ENCODE measurements around the gene DPF3. TPM values are rescaled to one million over a fixed set of nuclear protein-coding genes. Genes with fewer than 3 reads are reported as not detected.

Gene DPF3
- total RNA-seq, 1 experiment from 2014 or later: not detected

GRCh38 chr14:72774141-72774540 is 119.8 kb downstream of the DPF3 start:
- no peak overlapping the region for H3K4me2 ChIP-seq
- H3K4me3 ChIP-seq: no peak overlapping the region
- H3F3A ChIP-seq (ENCODE audit: insufficient read depth, low read depth): no peaks in the 10 kb centered on the region
- peaks cover 37% of the 10 kb centered on the region for H3K27me3 ChIP-seq (ENCODE audit: insufficient read depth, low read depth)
- TF ChIP-seq CTCF (conservative IDR thresholded peaks at IDR 0.05) (no peak), EZH2 (IDR thresholded peaks at IDR 0.05; ENCODE audit: low read depth) (no peak)
- ChIA-PET CTCF (no interaction called here), POLR2A (ENCODE audit: unreplicated experiment) (no interaction called here)
- H4K20me1 ChIP-seq (ENCODE audit: insufficient read depth): no peaks in the 10 kb centered on the region; the same call in 1 of the 2 replicates
- H3K79me2 ChIP-seq (ENCODE audit: low read depth): no peaks in the 10 kb centered on the region
- H3K9me3 ChIP-seq (ENCODE audit: insufficient read depth, low read depth): no peaks in the 10 kb centered on the region
- no peaks in the 10 kb centered on the region for H3K4me1 ChIP-seq (replicated peaks; ENCODE audit: insufficient read depth)
- no peak overlapping the region for H2AFZ ChIP-seq
- no peak for DNase-seq
- H3K36me3 ChIP-seq (ENCODE audit: low read depth): no peaks in the 10 kb centered on the region
- no peaks in the 10 kb centered on the region; the same call in 1 of the 2 replicates for H3K9me2 ChIP-seq (ENCODE audit: insufficient read depth)
- BruUV-seq (replicated peaks): no TSS peak
- intact Hi-C loops (cut with micrococcal nuclease; ENCODE audit: unreplicated experiment): no loop called here
- H3K27ac ChIP-seq: no peak overlapping the region

GRCh38 chr14:72771561-72771960 is 122.3 kb downstream of the DPF3 start:
- intact Hi-C loops (cut with micrococcal nuclease; ENCODE audit: unreplicated experiment): no loop called here
- H2AFZ ChIP-seq: no peak overlapping the region
- CTCF ChIA-PET: no interaction called here
- no peak overlapping the region for H3K4me2 ChIP-seq
- no peak for DNase-seq
- H3K4me1 ChIP-seq (replicated peaks; ENCODE audit: insufficient read depth): no peaks in the 10 kb centered on the region
- POLR2A ChIA-PET (ENCODE audit: unreplicated experiment): no interaction called here
- TF ChIP-seq CTCF (conservative IDR thresholded peaks at IDR 0.05): no peak
- TF ChIP-seq EZH2 (IDR thresholded peaks at IDR 0.05; ENCODE audit: low read depth): no peak
- H3K9me3 ChIP-seq (ENCODE audit: insufficient read depth, low read depth): no peaks in the 10 kb centered on the region; the same call in 1 of the 2 replicates
- H3K27ac ChIP-seq: no peak overlapping the region
- H3K36me3 ChIP-seq (ENCODE audit: low read depth): no peaks in the 10 kb centered on the region
- no peaks in the 10 kb centered on the region; the same call in 1 of the 2 replicates for H4K20me1 ChIP-seq (ENCODE audit: insufficient read depth)
- H3K27me3 ChIP-seq (ENCODE audit: insufficient read depth, low read depth): peaks cover 37% of the 10 kb centered on the region
- H3K79me2 ChIP-seq (ENCODE audit: low read depth): no peaks in the 10 kb centered on the region
- H3F3A ChIP-seq (ENCODE audit: insufficient read depth, low read depth): no peaks in the 10 kb centered on the region
- H3K9me2 ChIP-seq (ENCODE audit: insufficient read depth): no peaks in the 10 kb centered on the region; the same call in 1 of the 2 replicates
- no TSS peak for BruUV-seq (replicated peaks)
- no peak overlapping the region for H3K4me3 ChIP-seq

GRCh38 chr14:72766296-72766695 is 127.6 kb downstream of the DPF3 start:
- Histone ChIP-seq H3K27me3 (ENCODE audit: insufficient read depth, low read depth) (no peaks in the 10 kb centered on the region), H3K4me1 (replicated peaks; ENCODE audit: insufficient read depth) (no peaks in the 10 kb centered on the region), H3K4me2 (no peak overlapping the region), H3K36me3 (ENCODE audit: low read depth) (no peaks in the 10 kb centered on the region), H2AFZ (no peak overlapping the region), H3K4me3 (no peak overlapping the region), H3K9me3 (ENCODE audit: insufficient read depth, low read depth) (no peaks in the 10 kb centered on the region; the same call in 1 of the 2 replicates), H3F3A (ENCODE audit: insufficient read depth, low read depth) (no peaks in the 10 kb centered on the region), H3K27ac (no peak overlapping the region), H4K20me1 (ENCODE audit: insufficient read depth) (no peaks in the 10 kb centered on the region), H3K79me2 (ENCODE audit: low read depth) (no peaks in the 10 kb centered on the region), H3K9me2 (ENCODE audit: insufficient read depth) (no peaks in the 10 kb centered on the region)
- ChIA-PET POLR2A (ENCODE audit: unreplicated experiment) (no interaction called here), CTCF (no interaction called here)
- BruUV-seq (replicated peaks): no TSS peak
- TF ChIP-seq EZH2 (IDR thresholded peaks at IDR 0.05; ENCODE audit: low read depth) (no peak), CTCF (conservative IDR thresholded peaks at IDR 0.05) (no peak)
- no peak for DNase-seq
- intact Hi-C loops (cut with micrococcal nuclease; ENCODE audit: unreplicated experiment): no loop called here
